Prostate gland (tissue), 2 donors: ENCODE results near the gene ZNF777.

Experiments
- CTCF ChIP-seq, 4 experiments: fragments of 200-600 bp in 2 of 4; fragments of 450-650 bp in 2 of 4; sonication (generic) in 2 of 4; IDR thresholded peaks; 1 replicate in 3 of 4; 2 replicates in 1 of 4; pipeline ENCODE4 v1.5.1; 2016 to 2019; ENCODE audit warnings: antibody characterized with exemption in 4 of 4, mild to moderate bottlenecking in 2 of 4, moderate library complexity in 2 of 4
- POLR2A ChIP-seq: fragments of 450-650 bp; IDR thresholded peaks from one replicate; pipeline ENCODE4 v1.6.1; 2016; ENCODE audit warnings: antibody characterized with exemption, mild to moderate bottlenecking

GRCh38 chr7:149422914-149423301, 38.0 kb downstream of the ZNF777 start:
- TF ChIP-seq CTCF (IDR thresholded peaks at IDR 0.05): no peak
- no peak for TF ChIP-seq POLR2A
